A673 (cell line): ENCODE results near the gene ACTL10.

Source experiments
- CTCF ChIP-seq: fragments of 300-800, 200-600 bp; sonication (generic); conservative IDR thresholded peaks from 2 replicates; pipeline ENCODE4 v1.5.1; 2017; ENCODE audit warnings: low read depth, mild to moderate bottlenecking, antibody characterized with exemption, low read length, moderate library complexity, mixed read lengths
- EZH2 ChIP-seq: fragments of 200-600 bp; sonication (generic); IDR thresholded peaks from 2 replicates; pipeline ENCODE4 v1.6.1; 2017; ENCODE audit warnings: borderline replicate concordance, low read depth, mild to moderate bottlenecking, mixed read lengths, antibody characterized with exemption, low read length; ENCODE audit not compliant: poor library complexity, severe bottlenecking

GRCh38 chr20:33627577-33628216 is 39.0 kb upstream of the ACTL10 start:
- TF ChIP-seq CTCF (no peak), EZH2 (no peak)
